HL-60/S4 (cell line): Measurements from ENCODE around the gene PDGFB.

ENCODE experiments used
- in situ Hi-C: fragments of 300-500 bp; cut with MboI; formaldehyde crosslinking; loops from 2 replicates; pipeline ENCODE4 v1.14.3; 2022; ENCODE audit warnings: low sequenced_read_pairs

Gene PDGFB

GRCh38 chr22:39240831-39241793 lies 3.7 kb downstream of the PDGFB start:
- in situ Hi-C loops = no loop called here

GRCh38 chr22:39239561-39240423 lies 5.0 kb downstream of the PDGFB start:
- in situ Hi-C loops = no loop called here

- in situ Hi-C loops = no loop called here
Observed at GRCh38 chr22:39238966-39239505, 5.7 kb downstream of the PDGFB start.

GRCh38 chr22:39238561-39238960 lies 6.2 kb downstream of the PDGFB start:
- in situ Hi-C loops = no loop called here

GRCh38 chr22:39238101-39238466 lies 6.7 kb downstream of the PDGFB start:
- in situ Hi-C loops = no loop called here

- in situ Hi-C loops = no loop called here
Observed at GRCh38 chr22:39237318-39238100, 7.3 kb downstream of the PDGFB start.

- in situ Hi-C loops = no loop called here
Observed at GRCh38 chr22:39236321-39237317, 8.2 kb downstream of the PDGFB start.

GRCh38 chr22:39234867-39235687 lies 9.7 kb downstream of the PDGFB start:
- in situ Hi-C loops = no loop called here

- in situ Hi-C loops = no loop called here
Observed at GRCh38 chr22:39234472-39234787, 10.4 kb downstream of the PDGFB start.

- in situ Hi-C loops = no loop called here
Observed at GRCh38 chr22:39233710-39234471, 10.9 kb downstream of the PDGFB start.

- in situ Hi-C loops = no loop called here
Observed at GRCh38 chr22:39232806-39233709, 11.7 kb downstream of the PDGFB start.

GRCh38 chr22:39232246-39232645 lies 12.5 kb downstream of the PDGFB start:
- in situ Hi-C loops = no loop called here

- in situ Hi-C loops = no loop called here
Observed at GRCh38 chr22:39231197-39231950, 13.4 kb downstream of the PDGFB start.

- in situ Hi-C loops = no loop called here
Observed at GRCh38 chr22:39230261-39231196, 14.3 kb downstream of the PDGFB start.

- in situ Hi-C loops = no loop called here
Observed at GRCh38 chr22:39229688-39230260, 15.0 kb downstream of the PDGFB start.
